ENCODE measurements around the gene SDHD.

Gene SDHD

GRCh38 chr11:112103446-112103845 lies 16.8 kb downstream of the SDHD start:
- TF ChIP-seq CTCF (IDR thresholded peaks at IDR 0.05; ENCODE audit: insufficient read depth, low read depth, low read length, missing control alignments), result no peak
- DNase-seq (ENCODE audit: low read depth), result no peak
- no peak overlapping the region for H3K4me3 ChIP-seq (ENCODE audit: low read length)

- no peak overlapping the region for H3K4me3 ChIP-seq (ENCODE audit: low read length)
- no peak for TF ChIP-seq CTCF (IDR thresholded peaks at IDR 0.05; ENCODE audit: insufficient read depth, low read depth, low read length, missing control alignments)
- peak; percentile 53 for DNase-seq (ENCODE audit: low read depth)
These were observed 19.4 kb downstream of the SDHD start for GRCh38 chr11:112106070-112106469.

GRCh38 chr11:112113539-112114457 lies 27.1 kb downstream of the SDHD start:
- no peak overlapping the region for H3K4me3 ChIP-seq (ENCODE audit: low read length)
- TF ChIP-seq CTCF (IDR thresholded peaks at IDR 0.05; ENCODE audit: insufficient read depth, low read depth, low read length, missing control alignments), result peak; percentile 72
- DNase-seq (ENCODE audit: low read depth), result peak; percentile 69

GRCh38 chr11:112114460-112114859 lies 27.8 kb downstream of the SDHD start:
- H3K4me3 ChIP-seq (ENCODE audit: low read length), result no peak overlapping the region
- no peak for DNase-seq (ENCODE audit: low read depth)
- no peak for TF ChIP-seq CTCF (IDR thresholded peaks at IDR 0.05; ENCODE audit: insufficient read depth, low read depth, low read length, missing control alignments)

- no peak overlapping the region for H3K4me3 ChIP-seq (ENCODE audit: low read length)
- no peak for DNase-seq (ENCODE audit: low read depth)
- no peak for TF ChIP-seq CTCF (IDR thresholded peaks at IDR 0.05; ENCODE audit: insufficient read depth, low read depth, low read length, missing control alignments)
These were observed 28.7 kb downstream of the SDHD start for GRCh38 chr11:112115386-112115785.

GRCh38 chr11:112118176-112118575 lies 31.5 kb downstream of the SDHD start:
- H3K4me3 ChIP-seq (ENCODE audit: low read length), result no peak overlapping the region
- TF ChIP-seq CTCF (IDR thresholded peaks at IDR 0.05; ENCODE audit: insufficient read depth, low read depth, low read length, missing control alignments), result no peak
- DNase-seq (ENCODE audit: low read depth), result no peak

All from epithelial cell of esophagus (primary cell).